Measurements from ENCODE around the gene U2AF2.

GRCh38 chr19:55650126-55650557 is 4.7 kb upstream of the U2AF2 start:
- TF ChIP-seq CTCF (conservative IDR thresholded peaks at IDR 0.05; ENCODE audit: low read depth, low read length) (no peak), EZH2 (IDR thresholded peaks at IDR 0.05; ENCODE audit: low read length, unreplicated experiment) (no peak)
